HL-60 (cell line): Measurements from ENCODE around the gene A1CF.

Experiments used
- GABPA ChIP-seq: IDR thresholded peaks from 2 replicates; pipeline ENCODE4 v1.6.1; 2012; ENCODE audit warnings: low read depth
- REST ChIP-seq: IDR thresholded peaks from 2 replicates; pipeline ENCODE4 v1.6.1; 2012; ENCODE audit warnings: low read depth; ENCODE audit not compliant: insufficient replicate concordance
- TF ChIP-seq, protein P1 (sequence below): IDR thresholded peaks from one replicate; pipeline ENCODE4 v1.5.1; 2011; ENCODE audit warnings: low read length, control low read depth, inconsistent platforms; ENCODE audit not compliant: insufficient read depth

DNA sequence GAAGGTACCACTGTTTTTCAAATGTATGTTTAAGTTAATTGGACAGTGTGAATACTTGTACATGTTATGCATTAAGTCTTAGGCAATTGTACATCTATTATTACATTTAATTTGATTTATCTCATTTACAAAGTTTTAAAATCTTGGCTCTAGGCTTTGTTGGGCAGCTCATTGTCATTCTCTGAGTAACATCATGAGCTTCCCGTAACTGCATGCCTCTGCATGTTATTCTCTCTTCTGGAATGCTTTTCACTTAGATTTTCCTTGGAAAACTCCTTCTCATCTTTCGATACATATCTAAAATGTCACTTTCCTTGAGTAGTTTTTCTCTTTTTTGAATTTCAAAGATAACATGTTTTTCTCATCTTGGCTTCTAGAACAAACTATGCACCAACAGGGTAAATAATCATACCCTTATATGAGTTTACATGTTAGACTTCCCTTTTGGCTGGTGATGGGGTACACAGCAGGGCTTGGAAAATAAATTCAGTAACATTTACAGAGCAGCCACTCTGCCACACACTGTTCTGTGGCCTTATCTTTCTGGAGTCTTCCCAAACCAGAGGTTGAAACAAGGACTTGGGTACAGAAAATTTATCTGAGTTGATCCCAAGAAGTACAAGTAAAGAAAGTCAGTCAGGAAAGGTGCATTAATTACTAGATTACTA, 42.2 kb upstream of the A1CF start:
- TF ChIP-seq, protein P1, sequence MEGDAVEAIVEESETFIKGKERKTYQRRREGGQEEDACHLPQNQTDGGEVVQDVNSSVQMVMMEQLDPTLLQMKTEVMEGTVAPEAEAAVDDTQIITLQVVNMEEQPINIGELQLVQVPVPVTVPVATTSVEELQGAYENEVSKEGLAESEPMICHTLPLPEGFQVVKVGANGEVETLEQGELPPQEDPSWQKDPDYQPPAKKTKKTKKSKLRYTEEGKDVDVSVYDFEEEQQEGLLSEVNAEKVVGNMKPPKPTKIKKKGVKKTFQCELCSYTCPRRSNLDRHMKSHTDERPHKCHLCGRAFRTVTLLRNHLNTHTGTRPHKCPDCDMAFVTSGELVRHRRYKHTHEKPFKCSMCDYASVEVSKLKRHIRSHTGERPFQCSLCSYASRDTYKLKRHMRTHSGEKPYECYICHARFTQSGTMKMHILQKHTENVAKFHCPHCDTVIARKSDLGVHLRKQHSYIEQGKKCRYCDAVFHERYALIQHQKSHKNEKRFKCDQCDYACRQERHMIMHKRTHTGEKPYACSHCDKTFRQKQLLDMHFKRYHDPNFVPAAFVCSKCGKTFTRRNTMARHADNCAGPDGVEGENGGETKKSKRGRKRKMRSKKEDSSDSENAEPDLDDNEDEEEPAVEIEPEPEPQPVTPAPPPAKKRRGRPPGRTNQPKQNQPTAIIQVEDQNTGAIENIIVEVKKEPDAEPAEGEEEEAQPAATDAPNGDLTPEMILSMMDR, result no peak
- TF ChIP-seq REST (no peak), GABPA (no peak)
